Activated naive CD4-positive, alpha-beta T cell treated with Interleukin-2 at 50 U/mL for 16 hours (primary cell): ENCODE data around the gene RTP5.

Source experiments
- DNase-seq: peaks from one replicate; pipeline ENCODE4 v3.0.0-alpha.2; 2020

Gene RTP5

DNA sequence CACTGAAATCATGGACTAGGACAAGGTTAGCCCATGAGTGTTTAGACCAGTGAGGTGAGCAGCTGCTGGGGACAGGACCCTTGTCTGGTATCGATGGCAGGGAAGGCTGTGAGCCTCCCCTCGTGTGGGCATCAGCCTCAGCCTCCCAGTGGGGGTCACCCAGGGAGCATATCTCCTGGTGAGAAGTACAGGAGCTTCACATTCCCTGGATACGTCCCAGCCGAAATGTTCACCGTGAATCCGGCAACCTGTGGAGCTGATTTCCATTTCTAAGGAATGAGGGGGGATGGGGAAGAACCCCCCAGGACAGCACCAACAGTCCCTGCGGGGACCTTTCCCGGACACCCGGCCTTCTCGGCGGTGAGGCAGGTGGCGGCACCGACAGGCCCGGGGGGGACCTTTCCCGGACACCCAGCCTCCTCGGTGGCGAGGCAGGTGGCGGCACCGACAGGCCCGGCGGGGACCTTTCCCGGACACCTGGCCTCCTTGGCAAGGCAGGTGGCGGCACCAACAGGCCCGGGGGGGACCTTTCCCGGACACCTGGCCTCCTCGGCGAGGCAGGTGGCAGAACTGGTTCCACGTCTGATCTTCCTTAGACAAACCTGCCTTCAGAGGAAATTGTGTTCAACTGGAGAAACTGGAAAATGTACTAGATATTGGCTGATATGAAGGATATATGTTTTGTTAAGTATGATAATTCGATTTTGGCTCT, 21.2 kb downstream of the RTP5 start:
- no peak for DNase-seq

DNA sequence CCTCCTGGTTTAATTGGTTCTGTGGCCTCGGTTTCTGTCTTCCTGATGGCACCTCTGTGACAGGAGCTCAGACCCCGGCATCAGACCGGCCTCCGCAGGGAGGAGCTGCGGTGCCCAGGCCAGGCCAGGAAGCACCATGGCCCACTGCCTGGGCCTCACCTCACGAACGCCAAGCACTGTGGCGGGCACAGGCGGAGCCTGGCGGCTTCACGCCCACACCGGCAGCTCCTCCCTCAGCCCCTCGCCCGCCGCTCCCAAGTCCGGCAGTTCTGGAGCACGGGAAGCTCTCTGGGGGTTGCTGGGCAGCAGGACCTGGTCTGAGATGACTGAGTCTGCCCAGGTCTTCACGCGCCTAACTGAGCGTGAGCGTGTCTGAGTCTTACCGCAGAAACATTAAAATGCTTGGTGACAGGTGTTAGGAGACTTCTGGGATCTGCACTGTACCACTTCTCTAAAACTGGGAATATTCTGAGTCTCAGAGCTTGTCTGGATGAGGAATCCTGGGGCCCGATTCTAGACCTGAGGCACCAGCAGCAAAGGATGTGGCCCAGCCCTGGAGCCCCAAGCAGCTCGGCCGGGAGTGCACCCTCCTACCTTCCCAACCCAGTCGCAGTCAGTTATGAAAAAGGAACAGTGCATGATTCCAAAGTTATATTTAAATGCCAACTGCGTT, 21.9 kb downstream of the RTP5 start:
- no peak for DNase-seq

DNA sequence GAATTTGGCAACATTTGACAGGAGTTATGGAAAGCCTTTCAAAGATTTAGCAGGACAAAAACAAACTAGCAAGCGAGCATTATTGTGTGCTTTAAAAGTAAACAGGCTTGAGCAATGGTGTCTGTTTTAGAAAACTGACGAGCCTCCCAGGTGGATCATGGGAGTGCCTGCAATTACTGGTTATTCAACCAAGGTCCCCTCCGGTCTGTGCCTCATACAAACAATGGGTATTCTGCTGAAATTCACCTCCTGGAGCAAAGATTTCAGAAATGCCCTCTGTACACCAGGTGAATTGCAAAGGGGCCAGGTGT, 22.4 kb downstream of the RTP5 start:
- no peak for DNase-seq

DNA sequence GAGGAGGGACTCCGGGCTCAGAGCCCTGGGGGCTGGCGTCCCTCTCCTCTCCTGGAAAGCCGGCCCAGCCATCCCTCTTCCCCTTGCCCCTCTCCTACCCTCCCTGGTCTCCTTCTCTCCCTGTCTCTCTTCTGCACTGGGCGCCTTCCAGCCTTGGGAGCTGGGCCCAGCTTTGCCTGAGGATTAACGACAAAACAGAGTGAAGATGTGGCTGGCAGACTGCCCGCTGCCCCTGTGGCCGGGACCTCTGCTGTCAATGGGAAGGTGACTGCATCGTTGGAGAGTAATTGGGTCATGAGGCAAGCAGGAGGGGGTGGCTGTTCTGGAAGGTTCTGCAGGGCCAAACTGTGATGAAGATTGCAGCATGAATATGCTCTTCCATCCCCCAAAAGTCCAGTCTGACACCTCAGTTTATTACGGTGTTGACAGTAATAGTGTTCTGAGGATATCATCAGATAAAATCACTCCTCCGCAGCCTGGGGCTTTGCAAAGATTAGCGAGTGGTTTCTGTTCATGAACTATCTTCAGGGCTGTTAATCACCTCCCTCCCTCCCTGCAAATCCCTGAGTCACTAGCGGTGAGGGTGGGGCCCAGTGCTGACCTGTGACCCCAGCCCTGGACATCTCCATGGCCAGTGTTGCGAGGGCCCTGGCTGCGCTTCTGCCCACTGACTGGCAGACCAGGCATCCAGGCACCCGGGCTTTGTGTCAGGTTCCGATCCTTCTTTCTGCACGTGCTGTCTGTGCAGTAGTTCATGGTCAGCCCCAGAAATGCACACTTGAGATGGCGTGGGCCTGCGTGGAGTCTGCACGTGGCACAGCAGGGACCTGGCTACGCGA, 23.0 kb downstream of the RTP5 start:
- DNase-seq, result no peak

DNA sequence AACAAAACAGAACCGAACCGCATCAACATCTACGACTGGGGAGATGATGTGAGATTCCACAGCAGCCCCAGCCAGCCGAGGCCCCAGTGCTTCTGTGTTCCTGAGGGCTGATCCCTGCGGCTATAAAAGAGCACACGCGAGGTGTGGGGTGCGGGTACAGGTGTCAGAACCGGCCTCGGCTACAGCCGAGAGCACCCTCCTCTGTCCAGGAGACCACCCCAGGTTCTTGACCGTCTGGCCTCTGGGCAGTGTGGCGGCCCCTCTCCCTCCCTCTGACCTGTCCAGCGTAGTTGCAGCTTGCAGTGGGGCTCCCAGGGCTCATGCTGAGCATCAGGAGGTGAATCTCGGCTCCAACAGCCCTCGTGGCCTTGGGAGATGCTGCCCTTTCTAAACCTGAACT, 23.7 kb downstream of the RTP5 start:
- DNase-seq, result no peak

DNA sequence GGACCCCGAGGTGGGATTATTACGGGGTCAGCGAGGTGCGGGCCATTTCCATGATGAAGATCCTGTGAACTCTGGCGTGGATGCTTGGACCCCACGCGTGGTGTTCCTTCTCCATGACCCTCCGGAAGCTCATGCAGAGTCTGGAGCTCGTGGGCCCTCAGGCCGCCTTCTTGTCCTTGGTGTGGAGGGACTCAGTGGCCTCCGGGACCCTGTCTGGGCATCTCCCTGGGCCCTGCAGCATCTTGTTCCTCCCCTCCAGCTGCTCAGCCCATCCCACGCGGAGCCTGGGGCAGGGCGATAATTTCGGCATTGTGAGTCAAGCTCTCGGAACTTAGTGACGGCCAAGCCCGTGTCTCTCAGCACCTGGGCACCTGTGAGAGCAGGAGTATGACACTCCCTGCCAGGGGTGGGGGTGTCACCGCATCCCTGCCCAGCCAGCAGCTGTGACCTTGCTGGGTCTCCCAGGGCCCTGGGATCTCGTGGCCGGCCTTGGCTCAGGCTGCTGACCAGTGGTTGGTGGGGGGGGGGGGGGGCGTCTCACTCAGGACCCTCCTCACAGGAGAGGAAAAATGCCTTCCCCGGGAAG, 24.6 kb downstream of the RTP5 start:
- DNase-seq, result no peak

DNA sequence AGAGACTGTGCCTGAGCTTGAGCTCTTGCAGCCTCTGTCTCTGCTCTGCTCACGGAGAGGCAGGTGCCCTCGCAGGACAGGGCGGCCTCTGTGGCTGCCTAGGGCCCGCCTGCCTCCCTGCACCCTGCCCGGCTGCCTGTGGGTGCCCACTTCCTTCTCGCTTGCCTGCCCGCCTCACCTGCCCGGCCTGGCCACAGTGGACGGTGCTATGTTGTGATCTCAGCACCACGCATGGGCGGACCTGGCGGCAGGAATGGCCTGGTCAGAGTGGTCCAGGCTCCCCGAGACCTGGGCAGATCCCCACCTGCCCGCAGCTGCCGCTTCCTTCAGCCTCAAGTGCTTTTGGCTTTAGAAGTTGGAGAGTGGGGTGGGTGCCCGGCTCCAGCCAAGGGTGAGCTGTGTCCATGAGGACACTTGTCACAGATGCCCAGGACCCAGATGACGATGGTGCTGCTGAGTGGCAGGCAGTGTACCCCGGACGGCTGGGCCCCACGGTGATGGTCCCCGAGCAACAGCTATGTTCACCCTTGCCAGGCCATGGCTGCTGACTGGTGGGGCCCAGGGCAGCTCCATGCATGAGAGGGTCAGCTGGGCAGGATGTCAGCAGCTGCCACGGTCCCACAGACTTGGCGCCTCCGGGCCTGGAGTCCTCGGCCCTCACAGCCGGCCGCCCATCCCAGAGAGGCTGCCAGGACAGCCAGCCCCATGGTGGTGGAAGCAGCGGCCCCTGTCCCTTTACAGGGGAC, 25.3 kb downstream of the RTP5 start:
- DNase-seq, result no peak

DNA sequence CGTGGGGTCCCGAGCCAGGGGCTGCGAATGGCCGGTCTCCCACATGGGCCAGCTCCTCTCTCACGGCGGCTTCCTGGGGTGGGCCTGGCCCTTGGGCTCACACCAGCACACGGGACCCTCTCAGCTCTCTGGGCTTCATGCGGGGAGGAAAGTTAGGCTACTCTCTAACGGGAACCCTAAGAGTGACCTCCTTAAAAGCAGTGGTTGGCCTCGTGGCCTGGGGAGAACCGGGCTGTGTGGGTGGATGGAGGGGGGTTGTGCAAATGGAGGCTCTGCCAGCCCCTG, 25.8 kb downstream of the RTP5 start:
- DNase-seq, result no peak

DNA sequence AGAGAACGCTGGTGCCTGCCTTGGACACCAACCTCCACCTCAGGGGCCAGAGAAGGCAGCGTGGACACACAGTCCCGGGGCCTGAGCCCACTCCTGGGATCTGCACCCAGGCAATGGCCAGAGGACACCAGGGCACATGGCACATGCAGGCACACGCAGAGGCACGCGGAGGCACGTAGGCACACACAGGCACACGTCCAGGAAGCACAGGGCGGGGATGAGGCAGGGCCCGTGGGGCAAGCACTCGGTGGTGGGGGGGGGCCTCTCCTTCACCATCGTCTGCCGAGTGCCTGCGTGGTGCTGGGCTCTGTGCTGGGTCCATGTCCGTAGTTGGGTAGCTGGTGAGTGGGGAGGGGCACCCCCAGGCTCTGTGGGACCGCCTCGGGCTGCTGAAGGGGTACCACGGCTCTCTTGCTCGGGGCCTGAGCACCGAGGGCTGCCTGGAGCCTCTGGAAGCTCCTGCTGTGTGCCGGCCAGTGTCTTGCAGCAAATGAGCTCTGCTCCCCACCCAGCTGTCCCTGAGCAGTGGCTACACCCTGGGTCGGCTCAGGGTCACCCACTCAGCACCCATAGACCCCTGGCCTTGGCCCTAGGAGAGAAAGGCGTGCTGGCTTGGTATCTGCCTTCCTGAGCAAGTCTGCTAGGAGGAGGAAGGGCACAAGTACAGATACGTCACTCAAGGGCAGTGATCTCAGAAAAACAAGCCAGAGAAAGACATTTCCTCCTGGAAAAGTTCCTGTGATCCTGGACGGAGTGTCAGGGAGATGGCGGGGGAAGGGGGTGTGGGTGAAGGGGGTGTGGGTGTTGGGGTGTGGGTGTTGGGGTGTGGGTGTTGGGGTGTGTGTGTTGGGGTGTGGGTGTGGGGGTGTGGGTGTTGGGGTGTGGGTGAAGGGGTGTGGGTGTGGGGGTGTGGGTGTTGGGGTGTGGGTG, 26.4 kb downstream of the RTP5 start:
- no peak for DNase-seq

DNA sequence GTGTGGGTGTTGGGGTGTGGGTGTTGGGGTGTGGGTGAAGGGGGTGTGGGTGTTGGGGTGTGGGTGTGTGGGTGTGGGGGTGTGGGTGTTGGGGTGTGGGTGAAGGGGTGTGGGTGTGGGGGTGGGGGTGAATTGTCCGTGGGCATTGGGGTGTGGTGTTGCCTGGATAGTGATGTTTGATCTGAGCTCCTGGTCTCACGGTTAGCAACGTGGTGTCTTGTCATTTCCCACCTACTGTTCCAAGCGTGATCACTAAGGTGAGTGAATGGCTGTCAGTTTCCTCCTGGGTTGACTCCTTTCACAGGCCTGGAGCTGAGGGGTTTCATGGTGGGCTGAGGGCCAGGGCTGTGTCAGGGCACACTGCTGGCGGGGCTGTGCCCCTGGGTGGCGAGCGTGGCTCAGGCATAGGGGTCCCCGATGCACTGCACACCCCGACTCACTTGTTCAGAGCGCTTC, 27.2 kb downstream of the RTP5 start:
- DNase-seq, result no peak

DNA sequence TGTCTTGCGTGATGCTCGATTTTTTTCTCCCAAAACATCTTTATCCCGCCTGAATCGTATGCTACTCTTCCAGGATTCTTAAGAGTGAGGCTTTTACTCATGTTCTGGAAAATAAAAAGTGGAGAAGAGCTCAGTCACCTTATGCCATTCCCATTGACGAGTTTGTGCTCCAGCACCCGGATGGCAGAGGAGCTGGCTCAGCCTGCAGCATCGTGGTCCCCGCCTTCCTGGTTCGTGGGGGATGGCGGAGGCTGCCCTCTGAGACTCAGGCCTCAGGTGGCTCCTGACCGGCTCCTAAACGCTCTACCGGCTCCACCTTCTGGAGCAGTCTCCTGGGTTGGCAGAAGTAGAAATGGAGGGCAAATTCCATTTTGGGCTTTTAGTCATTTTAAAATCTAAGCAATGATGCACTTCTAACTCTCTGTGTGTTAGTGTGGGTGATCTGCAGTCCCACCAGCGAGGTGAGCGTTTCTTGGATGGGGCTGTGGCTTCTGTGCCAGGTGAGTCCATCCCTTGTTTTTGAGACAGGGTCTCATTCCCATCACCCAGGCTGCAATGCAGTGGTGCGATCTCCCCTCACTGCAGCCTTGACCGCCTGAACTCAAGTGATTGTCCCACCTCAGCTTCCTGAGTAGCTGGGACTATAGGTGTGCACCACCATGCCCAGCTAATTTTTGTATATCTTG, 27.8 kb downstream of the RTP5 start:
- DNase-seq, result no peak

DNA sequence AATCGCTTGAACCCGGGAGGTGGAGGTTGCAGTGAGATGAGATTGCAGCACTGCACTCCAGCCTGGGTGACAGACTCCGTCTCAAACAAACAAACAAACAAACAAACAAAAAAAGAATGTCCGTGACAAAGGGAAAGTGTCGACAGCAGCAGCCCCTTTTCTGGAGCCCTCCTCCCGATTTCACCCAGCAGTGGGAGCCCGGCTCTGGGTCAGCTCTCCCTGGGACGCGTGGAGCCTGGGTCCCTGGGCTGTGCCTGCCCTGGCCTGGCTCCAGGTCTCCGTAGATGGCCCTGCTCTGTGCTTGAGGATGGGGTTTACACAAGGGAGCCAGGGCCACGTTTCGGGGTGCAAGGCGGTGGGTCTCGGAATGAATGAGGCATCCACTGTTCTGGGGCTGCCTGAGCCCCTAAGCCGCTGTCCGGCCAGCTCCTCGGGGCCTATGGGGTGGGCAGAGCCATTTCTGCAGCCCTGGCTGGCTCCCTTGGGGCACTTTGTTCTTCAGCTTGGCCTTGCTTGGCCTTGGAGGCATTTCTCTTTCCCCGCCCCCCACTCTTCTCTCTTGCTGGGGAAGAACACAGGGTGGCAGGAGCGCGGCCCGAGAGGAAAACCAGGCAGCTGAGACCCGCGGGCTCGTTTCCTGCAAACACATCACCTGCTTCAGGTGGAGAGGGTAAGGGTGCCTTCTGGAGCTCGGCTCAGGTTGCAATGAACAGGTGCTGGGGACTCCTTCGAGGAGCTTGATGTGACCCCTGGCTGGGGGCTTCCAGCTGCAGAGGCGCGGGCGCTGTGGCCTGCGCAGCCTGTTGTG, 29.1 kb downstream of the RTP5 start:
- DNase-seq, result no peak

DNA sequence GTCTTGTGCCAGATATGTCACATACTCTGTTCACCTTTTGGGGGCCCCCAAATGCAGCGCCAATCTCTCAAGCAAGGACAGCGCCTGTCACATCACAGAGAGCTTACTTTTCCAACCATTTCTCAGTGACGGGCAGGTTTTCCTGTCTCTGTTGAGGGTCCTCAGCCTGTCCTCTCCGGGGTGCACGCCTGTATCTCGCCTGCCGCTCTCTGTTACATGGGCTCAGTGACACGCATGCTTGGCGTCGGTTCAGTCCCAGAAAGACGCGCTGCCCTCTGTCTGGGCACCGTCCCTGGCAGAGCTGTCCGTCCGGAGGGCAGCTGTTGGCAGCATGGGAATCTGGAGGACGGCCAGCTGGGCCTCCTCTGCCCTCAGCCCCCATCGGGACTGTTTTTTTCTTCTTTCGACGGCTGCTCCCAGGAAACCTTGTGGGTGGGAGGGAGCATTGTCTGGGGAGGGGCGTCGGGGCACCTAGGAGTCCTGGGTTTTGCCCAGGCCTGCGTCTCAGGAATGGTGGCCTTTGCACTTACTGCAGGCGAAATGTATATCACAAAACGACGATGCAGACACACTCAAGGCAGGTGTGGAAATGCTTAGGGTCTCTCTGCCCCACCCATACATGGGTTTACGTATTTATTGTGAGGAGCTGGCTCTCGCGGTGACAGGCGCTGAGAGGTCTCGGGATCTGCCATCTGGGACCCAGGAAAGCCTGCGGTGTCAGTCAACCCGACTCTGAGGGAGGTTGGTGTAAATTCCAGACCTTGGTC, 30.9 kb downstream of the RTP5 start:
- no peak for DNase-seq

DNA sequence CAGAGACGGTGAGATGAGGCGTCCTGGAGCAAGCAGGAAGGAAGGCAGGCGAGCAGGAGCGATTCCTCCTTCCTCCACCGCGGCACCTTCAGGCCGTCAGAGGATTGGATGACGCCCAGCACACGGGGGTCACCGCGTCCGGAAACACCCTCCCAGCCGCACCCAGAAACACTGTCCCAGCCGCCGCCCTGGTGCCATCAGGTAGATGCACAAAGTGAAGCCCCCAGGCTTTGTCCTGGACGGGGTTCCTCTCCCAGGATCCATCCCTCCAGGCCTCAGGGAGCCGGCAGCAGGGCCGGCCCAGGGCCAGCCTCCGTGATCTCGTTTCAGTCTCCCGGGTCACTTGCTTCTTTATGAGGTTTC, 31.5 kb downstream of the RTP5 start:
- DNase-seq, result no peak

DNA sequence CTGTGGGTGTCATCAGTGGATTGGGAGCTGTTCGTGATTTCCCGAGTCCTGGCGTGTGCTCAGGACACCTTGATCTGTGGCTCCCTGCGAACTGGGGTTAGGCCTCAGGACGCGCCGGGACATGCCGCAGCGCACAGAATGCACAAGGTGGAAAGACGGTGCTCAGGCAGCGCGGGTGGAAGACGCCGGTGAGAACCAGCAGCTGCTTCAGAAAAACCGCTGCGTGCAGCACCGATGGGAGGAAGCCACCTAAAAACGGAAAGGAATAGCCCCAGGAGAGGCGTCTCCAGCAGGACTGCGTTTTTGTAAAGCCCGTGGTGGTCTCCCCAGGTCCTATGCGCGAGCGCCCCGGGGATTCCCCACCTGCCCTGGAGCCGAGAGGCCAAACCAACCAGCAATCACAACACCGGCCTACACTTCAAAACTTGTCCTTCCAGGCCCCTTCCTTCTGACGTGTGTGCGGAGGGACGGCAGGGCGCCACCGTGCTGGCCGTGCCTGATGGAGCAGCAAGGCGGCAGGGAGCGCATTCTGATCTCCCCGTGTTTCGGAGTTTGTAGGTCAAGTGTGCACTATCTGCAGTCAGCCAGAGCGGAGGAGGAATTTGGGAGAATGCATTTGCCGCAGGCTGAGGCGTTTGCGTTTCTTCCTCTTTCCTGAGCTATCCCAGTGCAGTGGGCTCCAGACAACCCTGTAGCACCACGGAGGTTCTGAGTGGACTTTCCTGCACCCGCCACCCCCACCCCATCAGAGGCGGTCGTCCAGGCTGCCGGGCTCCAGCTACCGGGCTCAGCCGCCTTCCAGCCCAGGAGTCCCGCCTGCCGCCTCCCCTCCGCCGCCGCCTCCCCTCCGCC, 32.2 kb downstream of the RTP5 start:
- DNase-seq, result no peak

DNA sequence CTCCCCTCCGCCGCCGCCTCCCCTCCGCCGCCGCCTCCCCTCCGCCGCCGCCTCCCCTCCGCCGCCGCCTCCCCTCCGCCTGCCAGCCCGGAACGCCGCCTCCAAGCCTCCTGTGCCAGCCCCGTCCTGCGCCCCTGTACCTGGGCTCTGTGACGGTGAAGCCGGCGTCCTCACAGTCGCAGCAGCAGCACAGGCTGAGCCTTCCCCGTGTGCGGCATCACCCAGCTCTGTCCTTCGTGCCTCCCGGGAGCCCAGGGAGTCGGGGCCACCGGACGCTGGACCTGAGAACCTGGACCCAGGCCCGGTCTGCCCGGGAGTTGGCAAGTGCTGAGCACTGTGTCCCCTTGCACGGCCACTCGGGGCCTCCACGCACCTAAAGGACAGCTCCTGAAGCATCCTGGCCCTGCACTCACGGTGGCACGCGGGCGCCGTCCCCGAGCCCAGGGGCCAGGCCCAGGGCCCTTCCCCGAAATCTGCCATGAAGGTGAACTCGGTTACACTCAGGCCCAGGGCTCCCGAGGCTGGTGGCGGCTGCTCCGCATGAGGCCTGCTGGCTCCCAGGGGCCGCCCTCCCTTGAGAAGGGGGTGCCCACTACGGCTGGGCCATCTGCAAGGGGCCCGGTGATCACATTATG, 32.9 kb downstream of the RTP5 start:
- DNase-seq, result no peak

DNA sequence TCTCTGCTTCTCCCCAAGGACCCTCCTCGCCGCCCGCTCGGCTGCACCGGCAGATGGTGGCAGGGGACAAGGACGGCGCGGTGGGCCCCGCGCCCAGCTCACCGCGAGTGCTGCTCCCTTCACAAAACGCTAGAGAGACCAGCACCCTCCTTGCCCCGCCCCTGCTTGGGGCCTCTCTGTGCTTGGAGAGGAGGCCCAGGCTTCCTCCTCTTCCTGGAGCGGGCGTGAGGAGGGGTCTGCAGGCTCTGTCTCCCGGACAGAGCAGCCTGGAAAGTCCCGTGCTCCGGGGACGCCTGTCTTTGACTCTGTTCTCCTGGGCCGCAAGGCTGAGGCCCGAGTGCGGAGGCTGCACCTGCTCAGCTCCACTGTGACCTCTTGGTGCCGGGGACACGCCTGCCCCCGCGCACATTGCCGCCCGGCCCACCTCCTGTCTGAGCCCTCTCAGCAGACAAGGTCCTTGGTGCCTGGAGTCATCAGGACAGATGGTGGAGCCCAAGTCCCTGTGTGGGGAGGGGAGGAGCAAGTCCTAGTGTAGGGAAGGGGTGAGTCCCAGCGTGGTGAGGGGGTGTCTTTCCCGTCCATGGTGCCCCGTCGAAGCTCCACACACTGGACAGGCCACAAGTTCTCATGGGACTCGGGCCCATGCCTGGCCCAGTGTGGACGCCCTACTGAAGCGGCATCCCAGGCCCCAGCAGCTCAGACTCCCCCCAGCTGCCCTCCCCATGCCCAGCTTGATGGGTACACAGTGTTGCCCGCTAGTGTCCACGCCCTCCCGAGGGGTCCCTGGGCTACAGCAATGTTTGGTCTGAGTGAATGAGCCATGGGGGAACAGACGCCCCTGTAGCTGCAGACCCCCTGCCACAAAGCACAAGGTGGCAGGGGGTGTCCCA, 33.8 kb downstream of the RTP5 start:
- no peak for DNase-seq
